H1 (cell line): ENCODE data around the gene KRT4. TPM values are rescaled to one million over a fixed set of nuclear protein-coding genes. Genes with fewer than 3 reads are reported as not detected.

ENCODE experiments used
- MAFK ChIP-seq: IDR thresholded peaks from 2 replicates; pipeline ENCODE4 v1.6.1; 2012; ENCODE audit warnings: low read depth, mild to moderate bottlenecking, improper control_type of control experiment, low read length
- SUZ12 ChIP-seq: fragments of 200-600 bp; sonication (generic); IDR thresholded peaks from 2 replicates; pipeline ENCODE4 v1.6.1; 2012; ENCODE audit warnings: mild to moderate bottlenecking, inconsistent platforms, low read length, moderate library complexity, mixed read lengths
- polyA plus RNA-seq, 7 experiments: library from polyadenylated mRNA; depleted of rRNA in 3 of 7; stranded (reverse) in 5 of 7; unstranded in 2 of 7; fragments of >200 nt in 5 of 7; fragments of 200-250 nt in 2 of 7; gene quantifications; 1 replicate in 5 of 7; 2 replicates in 1 of 7; 4 replicates in 1 of 7; pipeline versions ENCODE4 v1.2.1 to v1.2.3, GENCODE V29; 2011 to 2013; ENCODE audit warnings: missing spikeins in 2 of 7, mixed read lengths in 2 of 7
- total RNA-seq: library from RNA; stranded (reverse); fragmentation: NEBNext Ultra II Directional; extraction: Animal tissue kit (Norgen Biotek cat#: 25700); gene quantifications from 2 replicates; pipeline ENCODE4 v1.2.1, GENCODE V29; 2021

Gene KRT4
- total and polyA plus RNA-seq, 2 of the 8 experiments (the other 6 are each of a cell fraction or from before 2014, with no cell fraction given) = not detected

GRCh38 chr12:52798671-52799504 is 15.0 kb downstream of the KRT4 start (continued):
- no peak for TF ChIP-seq SUZ12
- no peak for TF ChIP-seq MAFK
